Measurements from ENCODE around the gene EVX2. TPM values are rescaled to one million over a fixed set of nuclear protein-coding genes. Genes with fewer than 3 reads are reported as not detected.

EVX2 gene
- total and polyA plus RNA-seq, 2 of the 13 experiments (the other 11 are each of a cell fraction or from before 2014, with no cell fraction given) = not detected

GRCh38 chr2:176096243-176096985 is 12.7 kb upstream of the EVX2 start (continued):
- no peak for TF ChIP-seq SNAPC2 (CRISPR knock-in tag; IDR thresholded peaks at IDR 0.05)
- TF ChIP-seq ZNF674 (CRISPR knock-in tag; IDR thresholded peaks at IDR 0.05; ENCODE audit: low read depth) = no peak
- TF ChIP-seq ATM (IDR thresholded peaks at IDR 0.05; ENCODE audit: borderline replicate concordance) = no peak
- TF ChIP-seq IRX3 (CRISPR knock-in tag; IDR thresholded peaks at IDR 0.05; ENCODE audit: borderline replicate concordance, low read depth) = no peak
- peak; percentile 99 for TF ChIP-seq CBX2 (IDR thresholded peaks at IDR 0.05; ENCODE audit: low read depth, low read length)
- peak; percentile 100 for TF ChIP-seq CBX2 (CRISPR knock-in tag; IDR thresholded peaks at IDR 0.05; ENCODE audit: low read depth)

DNA sequence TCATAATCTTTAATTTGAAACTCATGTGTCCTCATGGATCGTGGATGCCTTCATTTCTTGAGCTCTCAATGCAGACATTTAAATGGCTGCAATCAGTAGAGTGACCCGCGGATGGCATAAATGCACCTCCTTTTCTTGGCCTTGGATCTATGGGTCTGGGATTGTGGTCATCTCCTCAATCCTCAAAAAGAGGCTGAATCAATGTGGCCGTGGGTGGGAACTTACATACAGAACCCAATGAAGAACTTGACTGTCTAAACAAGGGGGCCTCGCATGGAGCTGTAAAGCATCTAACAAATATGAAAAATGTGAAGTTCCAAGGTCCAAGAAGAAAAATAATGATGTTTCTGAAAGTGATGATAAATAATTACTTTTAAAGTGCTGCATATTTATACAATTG is 11.7 kb upstream of the EVX2 start:
- POLR2A ChIA-PET = no interaction called here
- Histone ChIP-seq H4K20me1 (ENCODE audit: insufficient read depth, low read length) (no peaks in the 10 kb centered on the region), H2AFZ (ENCODE audit: low read length) (no peak overlapping the region), H3K27ac (ENCODE audit: extremely low read length, insufficient read depth, low read length) (no peak overlapping the region), H3K36me3 (replicated peaks in 1 of 2; ENCODE audit: control insufficient read depth in 1 of 2, insufficient read depth in 2 of 2, low read length in 2 of 2) (no peaks in the 10 kb centered on the region), H3K4me3 (replicated peaks in 1 of 3; ENCODE audit: insufficient read depth in 1 of 3, low read depth in 2 of 3, low read length in 3 of 3) (no peak overlapping the region), H3K4me1 (ENCODE audit: insufficient read depth, low read length) (peaks cover 17% of the 10 kb centered on the region), H3K4me2 (ENCODE audit: low read depth, low read length) (no peak overlapping the region), H3K79me2 (ENCODE audit: insufficient read depth, low read length) (no peaks in the 10 kb centered on the region), H3K9me3 (ENCODE audit: low read length) (no peaks in the 10 kb centered on the region), H3K27me3 (ENCODE audit: control insufficient read depth in 1 of 2, insufficient read depth in 2 of 2, low read length in 2 of 2) (peaks cover 22 to 94% of the 10 kb centered on the region in 2 experiments), H3K9ac (ENCODE audit: insufficient read depth, low read depth, low read length) (no peak overlapping the region)
- no peak for DNase-seq (ENCODE audit: low spot score)
- intact Hi-C loops (cut with micrococcal nuclease; ENCODE audit: unreplicated experiment) (loop anchor here (5.0 kb wide), 1 partner anchor 893 kb away; no protein-coding TSS in a partner anchor), in situ Hi-C loops (cut with HindIII; ENCODE audit: extremely low pct_ligation_motif_present, low pct_unique_long_range_greater_than_20kb) (loop anchor here (5.0 kb wide), 2 partner anchors 408 to 728 kb away; no protein-coding TSS in a partner anchor)
- TF ChIP-seq CBX2 (IDR thresholded peaks at IDR 0.05; ENCODE audit: low read depth, low read length) (0 out of 2 replicates have a peak, but pooled peaks have one; percentile 19), CBX2 (CRISPR knock-in tag; IDR thresholded peaks at IDR 0.05; ENCODE audit: low read depth) (no peak), ZNF24 (IDR thresholded peaks at IDR 0.05) (no peak)
- ATAC-seq = no peak
- CTCF ChIA-PET (ENCODE audit: low intra/inter-chr PET ratio, low total read pairs) = interaction anchor here (0.9 kb wide), 1 partner anchor 729 kb away, joined by 4 read pairs; no protein-coding TSS in a partner anchor
- no peak for FAIRE-seq
- 41% methylated on average over 5 of the region's 5 CpGs for WGBS (ENCODE audit: low lambda C conversion rate)
- no TSS peak for BruUV-seq (replicated peaks)

Data from HepG2 (cell line).